Lung (tissue), 12 donors: Measurements from ENCODE around the gene ITIH2. TPM values are rescaled to one million over a fixed set of nuclear protein-coding genes. Genes with fewer than 3 reads are reported as not detected.
"Not testable (repeated sequence)": the region's sequence is repeated elsewhere in the genome, so short reads cannot be mapped to it uniquely, and the experiment has no call there.

Source experiments
- ATAC-seq: fragments of 200-7000 bp; cut with Tn5 transposase; one replicate; pipeline ENCODE4 v1.9.1; 2020; ENCODE audit warnings: moderate number of reproducible peaks; ENCODE audit not compliant: insufficient read depth, low FRiP score
- DNase-seq, 3 donors: peaks; one replicate each; pipeline ENCODE4 v3.0.0-alpha.2; 2013 to 2017
- H3K27ac ChIP-seq, 2 donors: one replicate each; pipeline ENCODE4 v1.5.1; 2013; ENCODE audit warnings: mild to moderate bottlenecking in 2 of 2, moderate library complexity in 2 of 2, control low read depth in 1 of 2, inconsistent platforms in 1 of 2, low read depth in 1 of 2, low read length in 1 of 2
- H3K27me3 ChIP-seq, 3 donors: one replicate each; pipeline ENCODE4 v1.5.1; 2013; ENCODE audit warnings: low read length in 2 of 3; ENCODE audit not compliant: control insufficient read depth in 3 of 3, insufficient read depth in 3 of 3
- H3K36me3 ChIP-seq, 4 donors: one replicate each; pipeline ENCODE4 v1.5.1; 2013; ENCODE audit warnings: low read length in 4 of 4, mild to moderate bottlenecking in 1 of 4, moderate library complexity in 1 of 4; ENCODE audit not compliant: control insufficient read depth in 4 of 4, insufficient read depth in 4 of 4
- H3K4me1 ChIP-seq, 5 donors: one replicate each; pipeline ENCODE4 v1.5.1; 2013; ENCODE audit warnings: low read length in 5 of 5, mild to moderate bottlenecking in 2 of 5, moderate library complexity in 1 of 5; ENCODE audit not compliant: control insufficient read depth in 5 of 5, insufficient read depth in 5 of 5
- H3K4me3 ChIP-seq: one replicate; pipeline ENCODE4 v1.5.1; 2013; ENCODE audit warnings: mild to moderate bottlenecking, control low read depth, moderate library complexity
- H3K9ac ChIP-seq, 2 donors: one replicate each; pipeline ENCODE4 v1.5.1; 2013; ENCODE audit warnings: low read length in 2 of 2, control low read depth in 1 of 2; ENCODE audit not compliant: insufficient read depth in 1 of 2
- H3K9me3 ChIP-seq, 4 donors: one replicate each; pipeline ENCODE4 v1.5.1; 2013; ENCODE audit warnings: low read length in 3 of 4, mild to moderate bottlenecking in 1 of 4, moderate library complexity in 1 of 4; ENCODE audit not compliant: control insufficient read depth in 4 of 4, insufficient read depth in 3 of 4
- CTCF ChIP-seq: IDR thresholded peaks from 2 replicates; pipeline ENCODE4 v1.5.1; 2012; ENCODE audit warnings: mild to moderate bottlenecking; ENCODE audit errors: control extremely low read depth, extremely low read depth
- WGBS, 2 donors: extraction: QIAGEN DNeasy Blood & Tissue Kit; methylation state at CpG; one replicate each; pipeline ENCODE4 v1.1.7; 2013; 5-methylcytosine and 5-hydroxymethylcytosine counted together
- polyA plus RNA-seq, 2 donors: library from polyadenylated mRNA; stranded (reverse); fragments of 200-250 nt; gene quantifications; one replicate each; pipeline ENCODE4 v1.2.1, GENCODE V29; 2013
- total RNA-seq, 2 donors: library from RNA; depleted of rRNA in 1 of 2; stranded (reverse); fragments of >200 nt in 1 of 2; gene quantifications; one replicate each; pipeline ENCODE4 v1.2.1, GENCODE V29; 2014 to 2021
- donor health status: control.
- donor health status: control.
- donor health status: Bipolar disorder and iron deficiency.
- donor health status: healthy.
- donor health status: DM: yes; HTN: yes; CAD: no.

Gene ITIH2
- total and polyA plus RNA-seq, 4 donors: 0.08 to 4.9 (median 0.95) TPM; not detected in 1

DNA sequence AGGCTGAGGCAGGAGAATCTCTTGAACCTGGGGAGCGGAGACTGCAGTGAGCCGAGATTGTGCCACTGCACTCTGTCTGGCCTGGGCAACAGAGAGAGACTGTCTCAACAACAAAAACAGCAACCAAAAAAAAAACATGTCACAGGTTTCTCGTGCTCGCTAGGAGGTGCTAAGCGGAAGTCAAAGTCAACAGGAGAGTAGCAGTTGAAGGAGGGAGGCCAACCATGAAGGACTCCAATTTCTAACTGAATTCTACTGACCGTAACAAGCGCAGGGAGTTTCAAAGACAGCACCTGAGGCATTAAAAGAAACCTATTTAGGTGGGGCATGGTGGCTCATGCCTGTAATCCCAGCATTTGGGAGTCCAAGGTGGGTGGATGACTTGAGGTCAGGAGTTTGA is 65.3 kb downstream of the ITIH2 start:
- H3K36me3 ChIP-seq: peaks cover 15 to 29% (median 26%) of the 10 kb centered on the region in 4 donors
- DNase-seq: no peak
- H3K27me3 ChIP-seq: no peaks in the 10 kb centered on the region
- no peak for ATAC-seq
- WGBS, 2 donors: 96 to 97% methylated on average over 7 of the region's 7 CpGs
- no peaks in the 10 kb centered on the region for H3K9me3 ChIP-seq
- H3K4me3 ChIP-seq: no peak overlapping the region
- no peak for TF ChIP-seq CTCF
- no peaks in the 10 kb centered on the region for H3K4me1 ChIP-seq
- H3K9ac ChIP-seq: no peak overlapping the region
- no peak overlapping the region for H3K27ac ChIP-seq

DNA sequence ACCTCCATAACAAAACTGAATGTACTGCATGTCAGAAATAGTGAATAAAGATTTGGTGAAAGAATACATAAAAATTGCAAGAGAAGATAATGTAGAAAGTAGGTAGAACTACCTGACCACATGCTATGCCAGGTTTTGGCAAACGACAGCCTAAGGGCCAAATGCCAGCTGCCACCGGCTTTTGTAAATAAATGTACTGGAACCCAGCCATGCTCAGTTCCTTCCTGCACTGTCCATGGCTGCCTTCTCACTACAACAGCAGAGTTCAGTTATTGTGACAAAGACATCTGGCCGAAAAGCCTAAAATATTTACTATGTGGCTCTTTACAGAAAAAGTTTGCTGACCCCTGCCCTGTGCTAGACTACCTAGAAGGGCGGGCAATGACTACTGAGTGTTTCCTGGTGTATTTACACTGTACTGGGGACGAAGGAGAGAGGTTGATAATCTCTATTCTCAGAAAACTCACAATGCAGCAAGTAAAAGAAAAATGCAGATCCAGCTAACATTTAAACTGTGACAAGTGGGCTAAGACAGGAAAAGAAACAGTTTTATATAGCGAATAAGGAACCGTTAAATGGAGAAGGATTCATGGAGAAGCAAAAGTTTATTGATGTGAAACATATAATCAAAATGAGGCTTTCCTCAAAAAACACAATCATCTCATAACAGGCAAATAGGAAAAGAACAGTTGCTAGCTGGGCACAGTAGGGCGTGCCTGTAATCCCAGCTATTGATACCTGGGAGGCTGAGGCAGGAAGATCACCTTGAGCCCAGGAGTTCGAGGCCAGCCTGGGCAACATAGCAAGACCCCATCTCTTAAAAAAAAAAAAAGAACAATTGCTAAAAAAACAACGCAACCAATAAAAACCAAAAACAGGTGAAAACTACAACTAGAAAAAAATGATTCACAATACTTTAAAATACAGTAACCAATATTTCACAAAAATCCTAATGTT is 71.0 kb downstream of the ITIH2 start:
- no peak overlapping the region for H3K27ac ChIP-seq
- ATAC-seq: peak; percentile 19
- DNase-seq: peak in 1 of 3 donors; percentile 6

GRCh38 chr10:7776777-7777176 is 73.7 kb downstream of the ITIH2 start:
- Histone ChIP-seq H3K27me3 (no peaks in the 10 kb centered on the region), H3K4me3 (no peak overlapping the region), H3K9ac (no peak overlapping the region), H3K36me3 (peaks cover 24 to 38% (median 31%) of the 10 kb centered on the region in 4 donors), H3K9me3 (no peaks in the 10 kb centered on the region), H3K4me1 (peaks cover 0 to 4% (median 0%) of the 10 kb centered on the region in 5 donors), H3K27ac (no peak overlapping the region)
- ATAC-seq: no peak
- 98 to 99% methylated on average over 2 of the region's 2 CpGs for WGBS, 2 donors
- DNase-seq: no peak
- TF ChIP-seq CTCF: no peak

More for the DNA sequence above, 71.0 kb downstream of the ITIH2 start:
- no peak for TF ChIP-seq CTCF
- peaks cover 22 to 31% (median 28%) of the 10 kb centered on the region in 4 donors for H3K36me3 ChIP-seq
- no peak overlapping the region for H3K9ac ChIP-seq
- no peak overlapping the region for H3K4me3 ChIP-seq
- no peaks in the 10 kb centered on the region for H3K9me3 ChIP-seq
- H3K4me1 ChIP-seq: peaks cover 0 to 4% (median 0%) of the 10 kb centered on the region in 5 donors
- 52 to 54% methylated on average over 10 of the region's 10 CpGs for WGBS, 2 donors
- H3K27me3 ChIP-seq: no peaks in the 10 kb centered on the region

- not testable (repeated sequence) for H3K27me3 ChIP-seq, H3K4me3 ChIP-seq, H3K9ac ChIP-seq, ATAC-seq, H3K9me3 ChIP-seq, DNase-seq, H3K4me1 ChIP-seq
- Histone ChIP-seq H3K27ac (peak overlapping the region in 1 of 2 donors; percentile 7), H3K36me3 (peaks cover 5 to 24% (median 14%) of the 10 kb centered on the region in 4 donors)
- WGBS, 2 donors: 88 to 92% methylated on average over 6 of the region's 6 CpGs
Measured at GRCh38 chr10:7782194-7782593, 79.1 kb downstream of the ITIH2 start.
